Liver (tissue), 9 donors: ENCODE measurements around the gene BARHL2. TPM values are rescaled to one million over a fixed set of nuclear protein-coding genes. Genes with fewer than 3 reads are reported as not detected.

Experiments
- DNase-seq: peaks from one replicate; pipeline ENCODE4 v3.0.0-alpha.2; 2017; ENCODE audit warnings: low spot score
- H3K27ac ChIP-seq, 2 donors: one replicate each; pipeline ENCODE4 v1.7.0; 2013; ENCODE audit warnings: inconsistent platforms in 2 of 2, low read length in 2 of 2, control low read depth in 1 of 2, low read depth in 1 of 2, mild to moderate bottlenecking in 1 of 2
- H3K27me3 ChIP-seq, 4 donors: one replicate each; pipeline versions ENCODE4 v1.6.1 to v1.7.0; 2013; ENCODE audit warnings: low read length in 3 of 4, inconsistent platforms in 1 of 4, mild to moderate bottlenecking in 1 of 4, moderate library complexity in 1 of 4; ENCODE audit not compliant: control insufficient read depth in 4 of 4, insufficient read depth in 4 of 4
- H3K36me3 ChIP-seq, 4 donors: one replicate each; pipeline versions ENCODE4 v1.6.1 to v1.7.0; 2013; ENCODE audit warnings: low read length in 3 of 4, mild to moderate bottlenecking in 3 of 4, low read depth in 1 of 4, moderate library complexity in 1 of 4; ENCODE audit not compliant: control insufficient read depth in 4 of 4, insufficient read depth in 3 of 4
- H3K4me1 ChIP-seq, 4 donors: one replicate each; pipeline versions ENCODE4 v1.6.1 to v1.7.0; 2013; ENCODE audit warnings: low read length in 3 of 4, mild to moderate bottlenecking in 3 of 4, moderate library complexity in 1 of 4; ENCODE audit not compliant: control insufficient read depth in 4 of 4, insufficient read depth in 4 of 4
- H3K4me3 ChIP-seq, 3 donors: one replicate each; pipeline versions ENCODE4 v1.6.1 to v1.7.0; 2013; ENCODE audit warnings: low read length in 3 of 3, control low read depth in 1 of 3, low read depth in 1 of 3, mild to moderate bottlenecking in 1 of 3
- H3K9ac ChIP-seq, 2 donors: one replicate each; pipeline ENCODE4 v1.7.0; 2013; ENCODE audit warnings: low read length in 2 of 2, mild to moderate bottlenecking in 2 of 2, moderate library complexity in 2 of 2, control low read depth in 1 of 2, low read depth in 1 of 2
- H3K9me3 ChIP-seq, 4 donors: one replicate each; pipeline versions ENCODE4 v1.6.1 to v1.7.0; 2013; ENCODE audit warnings: low read length in 3 of 4; ENCODE audit not compliant: control insufficient read depth in 4 of 4
- CTCF ChIP-seq: fragments of 150-350 bp; IDR thresholded peaks from 2 replicates; pipeline ENCODE4 v1.5.1; 2017; ENCODE audit warnings: improper control_type of control experiment, low read depth, low read length; ENCODE audit not compliant: missing input control
- EGR1 ChIP-seq, 2 donors: IDR thresholded peaks; 2 replicates each; pipeline ENCODE4 v1.6.1; 2016 to 2018; ENCODE audit warnings: antibody characterized with exemption in 2 of 2, low read depth in 2 of 2
- FOXA1 ChIP-seq: IDR thresholded peaks from 2 replicates; pipeline ENCODE4 v1.6.1; 2016; ENCODE audit warnings: antibody characterized with exemption
- FOXA2 ChIP-seq: IDR thresholded peaks from 2 replicates; pipeline ENCODE4 v1.6.1; 2016; ENCODE audit warnings: antibody characterized with exemption
- GABPA ChIP-seq, 2 donors: IDR thresholded peaks in 1 of 2; conservative IDR thresholded peaks in 1 of 2; 2 replicates each; pipeline ENCODE4 v1.6.1; 2016; ENCODE audit warnings: antibody characterized with exemption in 2 of 2, mild to moderate bottlenecking in 1 of 2, moderate library complexity in 1 of 2
- HNF4A ChIP-seq, 2 donors: conservative IDR thresholded peaks; 2 replicates each; pipeline ENCODE4 v1.6.1; 2016; ENCODE audit warnings: antibody characterized with exemption in 2 of 2, mild to moderate bottlenecking in 2 of 2
- HNF4G ChIP-seq: IDR thresholded peaks from 2 replicates; pipeline ENCODE4 v1.6.1; 2016; ENCODE audit warnings: antibody characterized with exemption
- JUND ChIP-seq, 2 donors: IDR thresholded peaks; 2 replicates each; pipeline ENCODE4 v1.6.1; 2016; ENCODE audit warnings: antibody characterized with exemption in 2 of 2
- NR2F2 ChIP-seq: IDR thresholded peaks from 2 replicates; pipeline ENCODE4 v1.6.1; 2016; ENCODE audit warnings: antibody characterized with exemption
- RAD21 ChIP-seq, 2 donors: IDR thresholded peaks; 2 replicates each; pipeline ENCODE4 v1.6.1; 2016; ENCODE audit warnings: antibody characterized with exemption in 2 of 2, mild to moderate bottlenecking in 2 of 2
- RXRA ChIP-seq, 2 donors: IDR thresholded peaks; 2 replicates each; pipeline ENCODE4 v1.6.1; 2017 to 2018; ENCODE audit warnings: antibody characterized with exemption in 2 of 2, mild to moderate bottlenecking in 1 of 2
- SP1 ChIP-seq: IDR thresholded peaks from 2 replicates; pipeline ENCODE4 v1.6.1; 2018; ENCODE audit warnings: antibody characterized with exemption, mild to moderate bottlenecking
- TAF1 ChIP-seq: conservative IDR thresholded peaks from 2 replicates; pipeline ENCODE4 v1.6.1; 2016; ENCODE audit warnings: antibody characterized with exemption, mild to moderate bottlenecking
- YY1 ChIP-seq: IDR thresholded peaks from 2 replicates; pipeline ENCODE4 v1.6.1; 2016; ENCODE audit warnings: antibody characterized with exemption, mild to moderate bottlenecking
- WGBS: extraction: QIAGEN DNeasy Blood & Tissue Kit; methylation state at CpG from one replicate; pipeline ENCODE4 v1.1.7; 2013; 5-methylcytosine and 5-hydroxymethylcytosine counted together
- polyA plus RNA-seq, 2 donors: library from polyadenylated mRNA; stranded (reverse) in 1 of 2; unstranded in 1 of 2; fragments of 200-250 nt in 1 of 2; fragments of >200 nt in 1 of 2; fragmentation: Nextera tagmentation in 1 of 2; extraction: Ambion mirVana in 1 of 2; gene quantifications; one replicate each; pipeline versions ENCODE4 v1.2.1 to v1.2.3, GENCODE V29; 2013 to 2015
- total RNA-seq, 2 donors: library from RNA; depleted of rRNA; stranded (reverse); fragments of >200 nt; gene quantifications; one replicate each; pipeline ENCODE4 v1.2.3, GENCODE V29; 2014
- TF ChIP-seq, protein P1 (sequence below): IDR thresholded peaks from 2 replicates; pipeline ENCODE4 v1.6.1; 2016; ENCODE audit warnings: antibody characterized with exemption
- TF ChIP-seq, protein P2 (sequence below): IDR thresholded peaks from 2 replicates; pipeline ENCODE4 v1.6.1; 2016; ENCODE audit warnings: antibody characterized with exemption
- TF ChIP-seq, protein P3 (sequence below): IDR thresholded peaks from 2 replicates; pipeline ENCODE4 v1.6.1; 2016; ENCODE audit warnings: antibody characterized with exemption
- TF ChIP-seq, protein P4 (sequence below): IDR thresholded peaks from 2 replicates; pipeline ENCODE4 v1.6.1; 2016; ENCODE audit warnings: antibody characterized with exemption, mild to moderate bottlenecking
- donor health status: healthy.
- donor health status: healthy.
- donor health status: healthy.
- donor health status: healthy.
- donor health status: healthy.

Gene BARHL2
- total and polyA plus RNA-seq, 4 donors, result not detected

GRCh38 chr1:90730243-90731022 is 13.3 kb upstream of the BARHL2 start:
- peak overlapping the region in 1 of 3 donors; percentile 23 for H3K4me3 ChIP-seq
- WGBS, result 6% methylated on average over 51 of the region's 51 CpGs
- DNase-seq, result no peak
- H3K27me3 ChIP-seq, result peaks cover 0 to 31% (median 18%) of the 10 kb centered on the region in 4 donors
- no peaks in the 10 kb centered on the region for H3K36me3 ChIP-seq
- peaks cover 0 to 3% (median 0%) of the 10 kb centered on the region in 4 donors for H3K9me3 ChIP-seq
- H3K4me1 ChIP-seq, result peaks cover 11 to 16% (median 14%) of the 10 kb centered on the region in 4 donors
- H3K27ac ChIP-seq, result no peak overlapping the region
- no peak for TF ChIP-seq RAD21 (IDR thresholded peaks at IDR 0.05)
- TF ChIP-seq TAF1, result no peak
- TF ChIP-seq CTCF, result no peak
- no peak for TF ChIP-seq HNF4A (conservative IDR thresholded peaks at IDR 0.05)
- TF ChIP-seq RXRA (IDR thresholded peaks at IDR 0.05), result no peak
- TF ChIP-seq EGR1 (IDR thresholded peaks at IDR 0.05; ENCODE audit: low read depth in 2 of 2), result no peak
- TF ChIP-seq, protein P1, sequence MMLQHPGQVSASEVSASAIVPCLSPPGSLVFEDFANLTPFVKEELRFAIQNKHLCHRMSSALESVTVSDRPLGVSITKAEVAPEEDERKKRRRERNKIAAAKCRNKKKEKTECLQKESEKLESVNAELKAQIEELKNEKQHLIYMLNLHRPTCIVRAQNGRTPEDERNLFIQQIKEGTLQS, result no peak
- TF ChIP-seq SP1, result no peak
- TF ChIP-seq, protein P2, sequence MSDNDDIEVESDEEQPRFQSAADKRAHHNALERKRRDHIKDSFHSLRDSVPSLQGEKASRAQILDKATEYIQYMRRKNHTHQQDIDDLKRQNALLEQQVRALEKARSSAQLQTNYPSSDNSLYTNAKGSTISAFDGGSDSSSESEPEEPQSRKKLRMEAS, result no peak
- TF ChIP-seq FOXA2, result no peak
- TF ChIP-seq YY1, result no peak
- TF ChIP-seq GABPA (IDR thresholded peaks at IDR 0.05 in 1 of 2, conservative IDR thresholded peaks at IDR 0.05 in 1 of 2), result no peak
- TF ChIP-seq JUND (IDR thresholded peaks at IDR 0.05), result no peak
- TF ChIP-seq HNF4G, result no peak
- TF ChIP-seq, protein P3, sequence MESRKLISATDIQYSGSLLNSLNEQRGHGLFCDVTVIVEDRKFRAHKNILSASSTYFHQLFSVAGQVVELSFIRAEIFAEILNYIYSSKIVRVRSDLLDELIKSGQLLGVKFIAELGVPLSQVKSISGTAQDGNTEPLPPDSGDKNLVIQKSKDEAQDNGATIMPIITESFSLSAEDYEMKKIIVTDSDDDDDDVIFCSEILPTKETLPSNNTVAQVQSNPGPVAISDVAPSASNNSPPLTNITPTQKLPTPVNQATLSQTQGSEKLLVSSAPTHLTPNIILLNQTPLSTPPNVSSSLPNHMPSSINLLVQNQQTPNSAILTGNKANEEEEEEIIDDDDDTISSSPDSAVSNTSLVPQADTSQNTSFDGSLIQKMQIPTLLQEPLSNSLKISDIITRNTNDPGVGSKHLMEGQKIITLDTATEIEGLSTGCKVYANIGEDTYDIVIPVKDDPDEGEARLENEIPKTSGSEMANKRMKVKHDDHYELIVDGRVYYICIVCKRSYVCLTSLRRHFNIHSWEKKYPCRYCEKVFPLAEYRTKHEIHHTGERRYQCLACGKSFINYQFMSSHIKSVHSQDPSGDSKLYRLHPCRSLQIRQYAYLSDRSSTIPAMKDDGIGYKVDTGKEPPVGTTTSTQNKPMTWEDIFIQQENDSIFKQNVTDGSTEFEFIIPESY, result no peak
- no peak for TF ChIP-seq FOXA1
- TF ChIP-seq, protein P4, sequence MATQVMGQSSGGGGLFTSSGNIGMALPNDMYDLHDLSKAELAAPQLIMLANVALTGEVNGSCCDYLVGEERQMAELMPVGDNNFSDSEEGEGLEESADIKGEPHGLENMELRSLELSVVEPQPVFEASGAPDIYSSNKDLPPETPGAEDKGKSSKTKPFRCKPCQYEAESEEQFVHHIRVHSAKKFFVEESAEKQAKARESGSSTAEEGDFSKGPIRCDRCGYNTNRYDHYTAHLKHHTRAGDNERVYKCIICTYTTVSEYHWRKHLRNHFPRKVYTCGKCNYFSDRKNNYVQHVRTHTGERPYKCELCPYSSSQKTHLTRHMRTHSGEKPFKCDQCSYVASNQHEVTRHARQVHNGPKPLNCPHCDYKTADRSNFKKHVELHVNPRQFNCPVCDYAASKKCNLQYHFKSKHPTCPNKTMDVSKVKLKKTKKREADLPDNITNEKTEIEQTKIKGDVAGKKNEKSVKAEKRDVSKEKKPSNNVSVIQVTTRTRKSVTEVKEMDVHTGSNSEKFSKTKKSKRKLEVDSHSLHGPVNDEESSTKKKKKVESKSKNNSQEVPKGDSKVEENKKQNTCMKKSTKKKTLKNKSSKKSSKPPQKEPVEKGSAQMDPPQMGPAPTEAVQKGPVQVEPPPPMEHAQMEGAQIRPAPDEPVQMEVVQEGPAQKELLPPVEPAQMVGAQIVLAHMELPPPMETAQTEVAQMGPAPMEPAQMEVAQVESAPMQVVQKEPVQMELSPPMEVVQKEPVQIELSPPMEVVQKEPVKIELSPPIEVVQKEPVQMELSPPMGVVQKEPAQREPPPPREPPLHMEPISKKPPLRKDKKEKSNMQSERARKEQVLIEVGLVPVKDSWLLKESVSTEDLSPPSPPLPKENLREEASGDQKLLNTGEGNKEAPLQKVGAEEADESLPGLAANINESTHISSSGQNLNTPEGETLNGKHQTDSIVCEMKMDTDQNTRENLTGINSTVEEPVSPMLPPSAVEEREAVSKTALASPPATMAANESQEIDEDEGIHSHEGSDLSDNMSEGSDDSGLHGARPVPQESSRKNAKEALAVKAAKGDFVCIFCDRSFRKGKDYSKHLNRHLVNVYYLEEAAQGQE, result no peak
- TF ChIP-seq NR2F2, result no peak
- no peak overlapping the region for H3K9ac ChIP-seq
